DLD1 (cell line): Measurements from ENCODE around the gene LMAN1.

Source experiments
- in situ Hi-C: cut with HindIII; loops from 2 replicates; pipeline ENCODE4 v1.10.0; 2017; ENCODE audit warnings: low sequenced_read_pairs

Gene LMAN1

GRCh38 chr18:59358712-59359575 is at the start of gene LMAN1:
LMAN1 (minus strand) TSS chr18:59359265; CDS start chr18:59359244, 21 bp downstream.
- in situ Hi-C loops, result no loop called here

GRCh38 chr18:59402432-59403090 is 43.5 kb upstream of the LMAN1 start:
- in situ Hi-C loops, result no loop called here

GRCh38 chr18:59400407-59400806 is 41.3 kb upstream of the LMAN1 start:
- in situ Hi-C loops, result no loop called here

DNA sequence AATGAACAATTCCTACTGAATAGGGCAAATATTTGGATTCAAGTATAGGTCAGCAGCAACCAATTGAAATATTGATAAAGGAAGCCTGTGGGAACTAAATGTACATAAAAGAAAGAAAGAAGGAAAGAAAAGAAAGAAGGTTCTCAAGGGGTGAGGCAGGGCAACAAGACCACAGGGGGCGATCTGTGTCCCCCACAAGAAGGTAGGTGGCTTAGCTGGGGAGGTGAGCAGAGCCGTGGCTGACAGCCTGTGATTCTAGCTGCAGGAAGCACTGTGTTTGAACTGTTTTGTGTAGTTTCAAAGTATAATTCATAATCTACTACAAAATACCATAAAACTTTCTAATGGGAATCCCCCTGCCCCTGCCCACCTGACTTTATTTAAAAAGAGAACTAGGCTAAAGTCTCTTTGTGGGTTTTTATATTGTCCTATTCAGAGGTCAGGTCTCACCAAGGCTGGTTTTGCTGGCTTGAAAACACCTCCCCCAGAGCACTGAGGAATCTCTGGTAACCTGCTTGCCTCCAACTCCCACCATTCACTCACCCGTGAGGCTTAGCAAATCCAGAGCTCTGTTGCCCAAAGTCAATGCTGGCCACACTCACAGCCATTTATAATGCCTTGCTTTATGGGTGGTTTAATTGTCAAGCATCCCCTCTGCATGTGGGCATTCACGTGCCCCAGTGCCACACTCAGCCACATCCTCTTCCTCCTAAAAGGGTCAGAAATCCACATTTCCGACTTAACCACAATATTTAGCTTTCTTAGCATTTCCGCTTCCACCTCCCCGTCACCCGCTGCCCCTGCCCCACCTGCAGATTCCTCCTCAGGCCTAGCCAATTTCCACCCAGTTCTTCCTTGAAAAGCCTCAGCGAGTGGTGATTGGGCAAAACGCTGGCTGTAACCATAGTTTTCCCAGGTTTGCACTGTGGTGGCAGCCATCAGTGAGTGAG is 36.4 kb upstream of the LMAN1 start:
- in situ Hi-C loops, result no loop called here

GRCh38 chr18:59393381-59393780 is 34.3 kb upstream of the LMAN1 start:
- in situ Hi-C loops, result no loop called here

DNA sequence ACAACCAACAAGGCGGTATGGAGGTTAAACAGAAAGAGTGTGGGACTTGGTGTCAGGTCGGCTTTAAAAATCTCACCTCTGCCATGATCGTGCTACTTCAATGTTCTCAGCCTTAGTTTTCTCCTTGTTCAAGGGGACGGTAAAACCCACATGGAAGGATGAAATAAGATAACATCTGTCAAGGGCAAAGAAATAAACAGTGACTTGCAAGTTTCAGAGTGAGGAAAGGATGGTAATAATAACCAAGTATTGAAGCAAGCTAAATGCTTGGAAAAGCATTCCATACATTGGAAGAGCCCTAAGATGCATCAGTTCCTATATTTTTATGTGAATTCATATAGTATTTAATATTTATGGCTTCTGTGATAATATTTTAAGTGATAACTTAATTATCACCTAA is 29.8 kb upstream of the LMAN1 start:
- in situ Hi-C loops, result no loop called here

DNA sequence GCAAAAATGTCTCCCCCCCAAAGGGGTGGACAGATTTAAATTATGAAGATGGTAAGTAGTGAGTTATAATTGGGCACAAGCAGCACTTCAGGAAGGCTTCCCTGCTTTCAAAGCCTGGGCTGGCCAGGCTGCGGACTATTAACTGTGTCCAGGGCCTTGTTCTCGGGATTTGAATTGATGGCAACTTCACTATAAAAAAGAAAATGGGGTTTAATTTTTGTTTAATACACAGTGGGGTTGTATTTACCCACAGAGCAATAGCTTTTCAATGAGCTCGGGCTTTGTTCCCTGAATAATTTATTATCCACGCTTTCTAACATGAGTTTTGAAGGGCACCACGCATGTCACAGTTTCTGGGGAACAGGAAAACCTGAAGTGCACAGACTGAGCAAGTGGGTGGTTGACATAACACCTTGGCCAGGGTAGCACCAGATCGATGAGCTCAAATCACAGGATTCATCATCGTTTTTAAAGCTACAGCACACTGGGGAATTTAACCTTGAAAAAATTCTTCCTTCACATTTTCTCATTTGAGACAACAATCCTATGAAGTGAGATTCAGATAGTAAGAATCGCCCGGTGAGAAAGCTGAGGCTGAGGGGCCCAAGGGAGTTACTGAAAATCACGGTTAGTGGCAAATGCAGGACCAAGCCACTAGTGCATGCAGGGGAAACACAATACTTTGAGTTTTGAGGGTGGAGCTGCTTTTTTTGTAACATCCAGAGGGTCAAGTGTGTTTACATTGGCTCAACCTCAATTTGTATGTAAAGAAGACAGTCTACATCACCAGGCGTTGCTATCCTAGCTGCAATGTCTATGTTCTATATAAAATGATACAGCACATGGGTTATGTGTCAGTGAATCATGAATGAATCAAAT is 28.9 kb upstream of the LMAN1 start:
- in situ Hi-C loops, result no loop called here

GRCh38 chr18:59386909-59387686 is 28.0 kb upstream of the LMAN1 start:
- in situ Hi-C loops, result no loop called here

- in situ Hi-C loops, result no loop called here
These were observed 26.1 kb upstream of the LMAN1 start for GRCh38 chr18:59385191-59385590.

GRCh38 chr18:59383851-59384250 is 24.8 kb upstream of the LMAN1 start:
- in situ Hi-C loops, result no loop called here

- in situ Hi-C loops, result no loop called here
These were observed 23.3 kb upstream of the LMAN1 start for GRCh38 chr18:59382383-59382782.

- in situ Hi-C loops, result no loop called here
These were observed 22.9 kb upstream of the LMAN1 start for GRCh38 chr18:59381949-59382348.

GRCh38 chr18:59380706-59381105 is 21.6 kb upstream of the LMAN1 start:
- in situ Hi-C loops, result no loop called here

GRCh38 chr18:59379772-59380522 is 20.9 kb upstream of the LMAN1 start:
- in situ Hi-C loops, result no loop called here

DNA sequence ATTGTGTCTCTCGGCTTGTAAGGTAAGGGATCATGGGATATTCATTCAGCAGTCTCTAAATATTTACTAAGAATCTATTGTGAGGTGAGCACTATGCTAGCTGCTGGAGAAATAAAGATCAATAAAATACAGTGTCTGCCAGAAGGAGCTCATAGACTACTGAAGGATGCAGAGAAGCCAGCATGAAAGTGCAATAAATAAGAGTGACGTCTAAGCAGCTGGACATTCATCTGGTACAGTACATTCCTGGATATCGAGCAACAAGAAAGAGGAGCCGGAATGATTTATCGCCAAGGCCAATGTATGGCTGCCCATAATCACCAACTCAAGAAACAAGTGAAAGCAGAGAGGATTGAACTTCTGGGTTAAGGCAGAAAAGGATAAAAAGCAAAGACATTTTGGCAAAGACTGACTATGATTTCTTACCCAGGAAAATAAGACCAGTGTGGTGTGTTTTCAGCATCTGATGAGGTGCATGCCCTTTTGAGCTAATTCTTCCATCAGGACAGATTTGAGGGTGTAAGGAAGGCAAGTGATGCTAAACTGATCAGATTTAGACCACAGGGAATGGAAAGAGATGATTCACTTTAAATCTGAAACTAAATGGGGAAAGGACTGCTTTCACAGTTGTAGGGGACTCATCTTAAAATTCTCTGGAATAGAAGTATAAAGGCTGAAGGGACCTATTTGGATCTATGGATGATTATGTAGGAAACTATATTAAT is 18.7 kb upstream of the LMAN1 start:
- in situ Hi-C loops, result no loop called here

DNA sequence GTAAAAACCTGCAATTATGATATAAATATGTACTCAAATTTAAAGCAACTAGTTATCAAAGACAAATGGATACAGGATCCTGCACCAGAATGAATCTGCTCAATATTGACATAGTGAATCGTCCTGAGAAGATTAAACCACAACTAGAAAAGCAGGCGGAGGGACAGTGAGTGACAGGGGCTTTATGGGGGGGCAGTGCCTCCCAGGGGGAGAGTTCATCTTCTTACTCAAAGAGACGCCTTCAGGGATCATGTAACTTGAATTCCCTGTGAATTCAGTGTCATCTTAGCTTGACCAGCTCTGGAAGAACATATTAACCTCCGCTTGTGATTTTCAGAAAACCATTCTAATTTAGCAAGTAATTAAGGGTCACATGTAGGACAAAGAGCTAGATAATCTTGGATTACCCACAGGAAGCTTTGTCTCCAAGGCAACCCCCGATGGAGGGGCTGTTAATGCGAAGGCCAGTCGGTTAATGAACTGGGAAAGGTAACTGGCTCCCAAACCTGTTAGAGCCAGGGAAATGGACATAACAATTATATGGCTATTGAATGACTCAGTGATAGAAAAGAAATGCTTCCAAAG is 17.4 kb upstream of the LMAN1 start:
- in situ Hi-C loops, result no loop called here

DNA sequence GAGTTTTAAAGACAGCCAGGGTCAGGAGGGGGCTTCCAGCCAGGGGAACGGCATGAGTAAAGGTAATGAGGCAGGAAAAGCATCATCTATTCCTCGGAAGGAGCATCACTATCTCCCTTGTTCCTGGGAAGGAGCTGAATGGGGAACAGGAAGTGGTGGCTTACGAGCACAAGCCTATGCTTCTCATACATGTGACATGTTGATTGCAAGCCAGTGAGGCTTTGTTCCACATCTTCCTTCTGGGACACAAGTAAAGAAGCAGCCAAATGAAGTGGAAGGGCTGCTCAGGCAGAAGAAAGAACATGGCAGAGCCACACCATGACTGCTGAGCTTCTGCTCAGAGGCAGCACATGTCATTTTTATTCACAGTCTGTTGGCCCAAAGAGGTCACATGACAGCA is 15.1 kb upstream of the LMAN1 start:
- in situ Hi-C loops, result no loop called here

GRCh38 chr18:59372975-59373374 is 13.9 kb upstream of the LMAN1 start:
- in situ Hi-C loops, result no loop called here
